ENCODE measurements around the gene VTI1A.
A peak's percentile ranks its signal among the peaks of the same experiment; 100 is the strongest.
"Not testable (repeated sequence)": the region's sequence is repeated elsewhere in the genome, so short reads cannot be mapped to it uniquely, and the experiment has no call there.

VTI1A gene

GRCh38 chr10:112724404-112724991, 277.5 kb downstream of the VTI1A start:
- H3K27me3 ChIP-seq (ENCODE audit: insufficient read depth, low read length), result no peaks in the 10 kb centered on the region
- no peak overlapping the region for H3K4me3 ChIP-seq (ENCODE audit: low read length)
- WGBS, result 71% methylated on average over 2 of the region's 2 CpGs
- no peak overlapping the region for H3K27ac ChIP-seq (ENCODE audit: low read depth, low read length)
- H3K9me3 ChIP-seq (ENCODE audit: insufficient read depth, low read depth, low read length), result no peaks in the 10 kb centered on the region
- peaks cover 18% of the 10 kb centered on the region for H3K4me1 ChIP-seq (ENCODE audit: insufficient read depth, low read length)
- H3K36me3 ChIP-seq (ENCODE audit: insufficient read depth, low read length), result no peaks in the 10 kb centered on the region
- H3K9ac ChIP-seq (ENCODE audit: low read depth, low read length), result no peak overlapping the region

DNA sequence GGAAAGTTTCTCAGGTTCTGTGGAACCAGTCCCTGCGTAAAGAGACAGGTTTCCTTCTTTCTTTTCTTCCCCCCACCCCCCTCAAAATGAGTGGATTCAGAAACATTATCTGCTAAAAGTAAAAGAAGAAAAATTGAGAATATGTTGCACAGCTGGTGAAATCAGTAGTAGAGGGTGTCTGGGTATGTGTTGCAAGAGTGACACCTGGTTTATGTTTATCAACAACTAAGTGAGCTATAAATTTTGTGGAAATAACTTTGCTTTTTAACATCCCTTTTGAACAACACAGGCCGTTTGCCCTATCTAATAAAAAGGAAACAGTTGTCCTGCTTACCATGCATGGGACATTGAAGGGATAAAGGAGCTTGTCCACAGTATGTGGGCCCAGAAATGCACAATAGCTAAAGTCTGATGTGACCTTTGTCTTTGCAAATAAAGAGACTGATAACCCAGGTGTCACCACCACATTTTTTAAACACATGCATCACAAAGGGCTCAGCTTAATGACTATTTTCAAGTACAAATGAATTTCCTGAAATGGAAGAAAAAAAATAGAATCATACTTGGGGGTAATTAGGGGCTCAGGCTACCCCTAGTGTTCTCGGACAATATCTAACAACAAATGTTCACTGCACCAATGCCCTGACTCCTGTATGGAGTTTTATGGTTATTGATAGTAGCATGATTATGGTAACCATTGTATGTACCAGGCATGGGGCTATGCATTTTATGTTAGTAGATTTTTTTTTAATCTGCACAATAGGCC, 281.3 kb downstream of the VTI1A start:
- peaks cover 41% of the 10 kb centered on the region for H3K4me1 ChIP-seq (ENCODE audit: insufficient read depth, low read length)
- H3K36me3 ChIP-seq (ENCODE audit: insufficient read depth, low read length), result no peaks in the 10 kb centered on the region
- 68% methylated on average over 2 of the region's 3 CpGs for WGBS
- no peaks in the 10 kb centered on the region for H3K27me3 ChIP-seq (ENCODE audit: insufficient read depth, low read length)
- H3K4me3 ChIP-seq (ENCODE audit: low read length), result no peak overlapping the region
- H3K9ac ChIP-seq (ENCODE audit: low read depth, low read length), result no peak overlapping the region
- no peak overlapping the region for H3K27ac ChIP-seq (ENCODE audit: low read depth, low read length)
- H3K9me3 ChIP-seq (ENCODE audit: insufficient read depth, low read depth, low read length), result no peaks in the 10 kb centered on the region

DNA sequence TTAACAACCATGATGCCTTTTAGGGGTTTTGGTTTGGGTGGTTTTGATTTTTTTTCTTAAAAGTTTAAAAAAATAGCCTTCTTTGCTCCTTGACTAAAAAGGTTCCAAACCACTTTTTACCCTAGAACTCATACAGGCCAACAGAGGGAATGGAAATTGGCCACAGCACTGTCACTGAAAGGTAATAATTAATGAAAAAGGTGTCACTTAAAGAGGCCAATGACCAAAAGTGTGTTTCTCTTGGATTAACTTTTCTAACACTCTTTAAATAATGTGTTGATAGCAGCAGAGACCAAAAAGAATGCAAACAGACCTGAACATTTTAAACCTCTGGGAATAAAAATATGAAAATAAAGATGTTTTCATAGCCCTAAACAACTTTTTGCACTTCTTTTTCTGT, 282.0 kb downstream of the VTI1A start:
- H3K4me3 ChIP-seq (ENCODE audit: low read length), result no peak overlapping the region
- no peaks in the 10 kb centered on the region for H3K9me3 ChIP-seq (ENCODE audit: insufficient read depth, low read depth, low read length)
- no peak overlapping the region for H3K27ac ChIP-seq (ENCODE audit: low read depth, low read length)
- H3K4me1 ChIP-seq (ENCODE audit: insufficient read depth, low read length), result peaks cover 42% of the 10 kb centered on the region
- no peaks in the 10 kb centered on the region for H3K27me3 ChIP-seq (ENCODE audit: insufficient read depth, low read length)
- no peak overlapping the region for H3K9ac ChIP-seq (ENCODE audit: low read depth, low read length)
- no peaks in the 10 kb centered on the region for H3K36me3 ChIP-seq (ENCODE audit: insufficient read depth, low read length)

GRCh38 chr10:112731450-112731849, 284.4 kb downstream of the VTI1A start:
- not testable (repeated sequence) for H3K4me3 ChIP-seq (ENCODE audit: low read length)
- H3K4me1 ChIP-seq (ENCODE audit: insufficient read depth, low read length), result peaks cover 39% of the 10 kb centered on the region
- WGBS, result 86% methylated on average over 3 of the region's 3 CpGs

GRCh38 chr10:112732277-112732921, 285.4 kb downstream of the VTI1A start:
- Histone ChIP-seq H3K36me3 (ENCODE audit: insufficient read depth, low read length) (no peaks in the 10 kb centered on the region), H3K9ac (ENCODE audit: low read depth, low read length) (no peak overlapping the region), H3K4me1 (ENCODE audit: insufficient read depth, low read length) (peaks cover 39% of the 10 kb centered on the region), H3K27me3 (ENCODE audit: insufficient read depth, low read length) (no peaks in the 10 kb centered on the region), H3K4me3 (ENCODE audit: low read length) (no peak overlapping the region), H3K27ac (ENCODE audit: low read depth, low read length) (peak overlapping the region; percentile 80), H3K9me3 (ENCODE audit: insufficient read depth, low read depth, low read length) (no peaks in the 10 kb centered on the region)
- WGBS, result 30% methylated on average over 3 of the region's 3 CpGs

More at GRCh38 chr10:112731450-112731849, 284.4 kb downstream of the VTI1A start:
- peak overlapping the region; percentile 80; the same call in 1 of the 2 replicates for H3K27ac ChIP-seq (ENCODE audit: low read depth, low read length)
- H3K9me3 ChIP-seq (ENCODE audit: insufficient read depth, low read depth, low read length); H3K9ac ChIP-seq (ENCODE audit: low read depth, low read length); H3K27me3 ChIP-seq (ENCODE audit: insufficient read depth, low read length); H3K36me3 ChIP-seq (ENCODE audit: insufficient read depth, low read length): not testable (repeated sequence)

- WGBS, result 91% methylated on average over 4 of the region's 4 CpGs
- Histone ChIP-seq H3K9me3 (ENCODE audit: insufficient read depth, low read depth, low read length) (no peaks in the 10 kb centered on the region), H3K9ac (ENCODE audit: low read depth, low read length) (no peak overlapping the region), H3K36me3 (ENCODE audit: insufficient read depth, low read length) (no peaks in the 10 kb centered on the region), H3K27ac (ENCODE audit: low read depth, low read length) (no peak overlapping the region), H3K4me3 (ENCODE audit: low read length) (no peak overlapping the region), H3K4me1 (ENCODE audit: insufficient read depth, low read length) (peaks cover 20% of the 10 kb centered on the region), H3K27me3 (ENCODE audit: insufficient read depth, low read length) (no peaks in the 10 kb centered on the region)
These were observed 288.2 kb downstream of the VTI1A start for GRCh38 chr10:112735041-112735695.

DNA sequence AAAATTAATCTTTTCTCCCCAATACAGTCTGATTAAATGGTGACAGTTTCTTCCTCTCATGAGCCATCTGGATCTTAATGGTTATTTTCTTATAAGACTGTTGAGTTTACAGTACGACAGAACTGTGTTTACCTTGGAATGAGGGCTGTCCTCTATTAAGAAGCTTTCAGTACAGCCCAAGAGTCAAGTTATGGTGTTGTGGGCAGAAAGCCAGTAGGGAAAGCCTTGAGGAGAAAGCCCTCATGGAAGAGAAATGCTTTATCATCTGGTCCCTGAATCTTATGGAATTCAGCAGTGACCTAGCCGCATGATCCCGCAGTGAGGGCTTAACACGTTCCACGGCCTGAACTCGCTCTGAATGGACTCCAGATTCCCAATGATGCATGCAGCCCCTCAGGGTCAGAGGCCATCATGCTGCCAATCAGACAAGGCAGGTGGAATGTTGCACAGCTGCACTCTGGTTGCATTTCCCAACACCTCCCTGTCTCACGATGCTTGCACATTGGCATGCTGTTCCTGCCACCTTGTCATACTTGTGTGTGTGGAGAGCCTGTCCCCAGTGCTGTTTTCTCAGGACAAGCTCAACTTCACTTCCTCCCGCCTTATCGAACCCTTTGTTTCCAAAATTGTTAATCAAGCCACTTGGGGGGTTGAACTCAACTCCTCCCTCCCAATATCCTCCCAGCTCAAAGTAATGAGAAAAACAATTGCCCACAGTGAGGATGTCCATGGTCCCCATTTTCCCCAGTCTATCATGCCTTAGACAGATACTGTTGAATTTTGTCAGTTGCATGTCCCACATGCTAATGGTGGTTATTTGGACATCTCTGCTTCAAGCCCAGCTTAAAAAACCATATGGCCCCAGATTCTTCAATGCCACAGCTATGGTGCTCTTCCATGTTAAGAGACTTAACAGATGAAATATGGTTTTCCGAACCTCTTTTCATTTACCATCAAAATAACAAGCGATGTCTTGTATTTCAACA, 291.9 kb downstream of the VTI1A start:
- H3K36me3 ChIP-seq (ENCODE audit: insufficient read depth, low read length), result no peaks in the 10 kb centered on the region
- H3K9me3 ChIP-seq (ENCODE audit: insufficient read depth, low read depth, low read length), result no peaks in the 10 kb centered on the region
- H3K27ac ChIP-seq (ENCODE audit: low read depth, low read length), result no peak overlapping the region
- no peaks in the 10 kb centered on the region for H3K27me3 ChIP-seq (ENCODE audit: insufficient read depth, low read length)
- no peak overlapping the region for H3K4me3 ChIP-seq (ENCODE audit: low read length)
- H3K4me1 ChIP-seq (ENCODE audit: insufficient read depth, low read length), result peaks cover 18% of the 10 kb centered on the region
- H3K9ac ChIP-seq (ENCODE audit: low read depth, low read length), result no peak overlapping the region
- WGBS, result 92% methylated on average over 11 of the region's 11 CpGs

DNA sequence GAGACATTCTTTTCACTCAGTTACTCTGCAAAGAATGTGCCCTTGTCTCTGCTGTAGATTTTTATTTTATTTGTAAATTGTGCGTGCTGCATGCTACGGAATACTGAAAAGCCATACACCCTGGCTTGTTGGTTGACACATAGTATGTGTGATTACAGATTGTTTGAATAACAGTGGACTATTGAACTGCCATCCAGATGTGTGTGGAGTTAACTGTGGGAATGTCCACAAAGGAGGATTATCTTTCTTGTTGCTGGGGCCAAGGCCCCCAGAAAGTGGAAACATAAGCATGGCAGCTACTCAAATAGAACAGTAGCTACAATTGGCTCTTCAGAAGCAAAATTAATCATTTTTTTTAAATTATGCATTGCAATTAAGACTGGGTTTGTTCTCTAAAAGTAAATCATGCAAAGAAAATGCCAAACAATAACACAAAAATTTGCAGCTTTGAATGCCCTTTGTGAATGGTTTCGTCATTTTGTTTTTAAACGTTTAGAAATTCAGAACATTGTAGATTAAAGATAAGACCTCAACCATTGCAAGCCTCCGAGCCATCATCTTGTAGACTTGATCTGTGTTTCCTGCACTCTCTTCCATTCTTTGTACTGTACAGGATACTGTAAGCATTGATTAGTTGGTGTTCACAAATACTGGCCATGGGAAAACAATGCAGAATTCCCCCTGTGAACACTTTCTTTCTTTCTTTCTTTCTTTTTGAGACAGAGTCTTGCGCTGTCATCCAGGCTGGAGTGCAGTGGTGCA, 292.8 kb downstream of the VTI1A start:
- 80% methylated on average over 6 of the region's 6 CpGs for WGBS
- H3K4me1 ChIP-seq (ENCODE audit: insufficient read depth, low read length), result peaks cover 18% of the 10 kb centered on the region

DNA sequence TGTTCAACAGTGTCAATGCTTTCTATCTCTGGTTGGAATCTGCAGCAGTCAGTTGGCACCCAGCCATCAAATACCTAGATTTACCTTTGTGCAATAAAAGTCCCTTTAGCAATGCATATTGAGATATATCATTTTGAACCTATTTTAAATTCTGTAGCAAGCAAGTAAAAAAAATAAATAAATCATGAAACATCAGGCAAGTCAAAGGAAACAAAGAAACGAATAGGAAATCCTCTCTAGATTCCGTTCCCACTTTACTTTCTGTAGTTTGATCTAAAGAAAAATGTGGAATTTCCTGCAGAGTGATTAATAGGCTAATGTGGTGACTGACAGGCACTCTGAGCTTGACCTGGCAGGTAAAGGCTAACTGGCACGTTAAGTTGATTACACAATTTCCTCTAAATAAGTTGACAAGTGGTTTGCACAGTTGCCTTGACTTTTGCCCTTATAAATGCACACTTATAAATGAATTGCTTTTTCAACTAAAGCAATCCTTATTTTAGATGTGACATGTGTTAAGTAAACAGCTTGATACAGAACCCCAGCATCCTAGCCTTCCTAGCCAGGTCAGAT, 294.9 kb downstream of the VTI1A start:
- H3K27ac ChIP-seq (ENCODE audit: low read depth, low read length), result no peak overlapping the region
- no peak overlapping the region for H3K9ac ChIP-seq (ENCODE audit: low read depth, low read length)

More for the DNA sequence above, 292.8 kb downstream of the VTI1A start:
- no peaks in the 10 kb centered on the region for H3K36me3 ChIP-seq (ENCODE audit: insufficient read depth, low read length)
- no peaks in the 10 kb centered on the region for H3K9me3 ChIP-seq (ENCODE audit: insufficient read depth, low read depth, low read length)
- no peak overlapping the region for H3K27ac ChIP-seq (ENCODE audit: low read depth, low read length)
- H3K27me3 ChIP-seq (ENCODE audit: insufficient read depth, low read length), result no peaks in the 10 kb centered on the region
- H3K9ac ChIP-seq (ENCODE audit: low read depth, low read length), result no peak overlapping the region
- H3K4me3 ChIP-seq (ENCODE audit: low read length), result no peak overlapping the region

More for the DNA sequence above, 294.9 kb downstream of the VTI1A start:
- Histone ChIP-seq H3K36me3 (ENCODE audit: insufficient read depth, low read length) (no peaks in the 10 kb centered on the region), H3K4me1 (ENCODE audit: insufficient read depth, low read length) (peaks cover 18% of the 10 kb centered on the region), H3K9me3 (ENCODE audit: insufficient read depth, low read depth, low read length) (no peaks in the 10 kb centered on the region), H3K27me3 (ENCODE audit: insufficient read depth, low read length) (no peaks in the 10 kb centered on the region), H3K4me3 (ENCODE audit: low read length) (no peak overlapping the region)
- WGBS, result 79% methylated on average over 3 of the region's 3 CpGs
